Activated CD4-positive, alpha-beta T cell treated with anti-CD3 and anti-CD28 coated beads, Interleukin-2, amount 50 U/mL, for 4 hours (primary cell): Measurements from ENCODE around the gene SSBP3.

Experiments
- DNase-seq, 2 experiments: peaks; one replicate each; pipeline ENCODE4 v3.0.0-alpha.2; 2020

SSBP3 gene

GRCh38 chr1:54409156-54410142, 3.3 kb upstream of the SSBP3 start:
- peak in 1 of 2 experiments; percentile 5 for DNase-seq

- no peak for DNase-seq
Measured at GRCh38 chr1:54408147-54409066, 2.2 kb upstream of the SSBP3 start.

GRCh38 chr1:54407404-54408146, 1.4 kb upstream of the SSBP3 start:
- DNase-seq = peak; percentile 39 to 48

GRCh38 chr1:54407154-54407403, 885 bp upstream of the SSBP3 start:
- DNase-seq = no peak

GRCh38 chr1:54405898-54406293, 298 bp downstream of the SSBP3 start:
- DNase-seq = no peak

GRCh38 chr1:54404939-54405897, 976 bp downstream of the SSBP3 start:
- peak in 1 of 2 experiments; percentile 9 for DNase-seq

GRCh38 chr1:54404263-54404662, 1.9 kb downstream of the SSBP3 start:
- no peak for DNase-seq

- no peak for DNase-seq
Measured at GRCh38 chr1:54403808-54404261, 2.4 kb downstream of the SSBP3 start.

- no peak for DNase-seq
Measured at GRCh38 chr1:54403405-54403804, 2.8 kb downstream of the SSBP3 start.

- DNase-seq = no peak
Measured at GRCh38 chr1:54402896-54403295, 3.3 kb downstream of the SSBP3 start.

GRCh38 chr1:54401799-54402198, 4.4 kb downstream of the SSBP3 start:
- DNase-seq = no peak

- DNase-seq = no peak
Measured at GRCh38 chr1:54400329-54400728, 5.9 kb downstream of the SSBP3 start.

- DNase-seq = no peak
Measured at GRCh38 chr1:54399765-54400164, 6.4 kb downstream of the SSBP3 start.

- no peak for DNase-seq
Measured at GRCh38 chr1:54398963-54399528, 7.1 kb downstream of the SSBP3 start.

GRCh38 chr1:54397980-54398379, 8.2 kb downstream of the SSBP3 start:
- DNase-seq = no peak

- DNase-seq = no peak
Measured at GRCh38 chr1:54397090-54397591, 9.1 kb downstream of the SSBP3 start.

- no peak for DNase-seq
Measured at GRCh38 chr1:54396261-54396933, 9.8 kb downstream of the SSBP3 start.

GRCh38 chr1:54395281-54395934, 10.8 kb downstream of the SSBP3 start:
- no peak for DNase-seq

GRCh38 chr1:54394104-54394503, 12.1 kb downstream of the SSBP3 start:
- no peak for DNase-seq

- no peak for DNase-seq
Measured at GRCh38 chr1:54392401-54392800, 13.8 kb downstream of the SSBP3 start.
